Measurements from ENCODE around the gene ATG9B.

ATG9B gene

GRCh38 chr7:150992051-150992640, 32.1 kb downstream of the ATG9B start:
- peaks cover 7% of the 10 kb centered on the region; the same call in 1 of the 2 replicates for H3K9me3 ChIP-seq (ENCODE audit: insufficient read depth, low read depth, low read length)
- H3K27me3 ChIP-seq (ENCODE audit: insufficient read depth, low read length), result peaks cover 7% of the 10 kb centered on the region
- H3K9ac ChIP-seq (ENCODE audit: low read depth, low read length), result no peak overlapping the region
- H3K4me3 ChIP-seq (ENCODE audit: low read length), result no peak overlapping the region
- no peaks in the 10 kb centered on the region for H3K36me3 ChIP-seq (ENCODE audit: insufficient read depth, low read depth, low read length)
- no peak overlapping the region for H3K27ac ChIP-seq (ENCODE audit: low read length)
- peaks cover 3% of the 10 kb centered on the region; the same call in 1 of the 2 replicates for H3K4me1 ChIP-seq (ENCODE audit: insufficient read depth, low read length)

GRCh38 chr7:150990416-150991186, 33.7 kb downstream of the ATG9B start, which contains the start of gene NOS3:
NOS3 (plus strand) TSS chr7:150991017; CDS start chr7:150993804, 2,787 bp downstream.
- H3K36me3 ChIP-seq (ENCODE audit: insufficient read depth, low read depth, low read length), result no peaks in the 10 kb centered on the region
- no peak within 1 kb of the TSS for H3K27ac ChIP-seq (ENCODE audit: low read length)
- H3K27me3 ChIP-seq (ENCODE audit: insufficient read depth, low read length), result peaks cover 10% of the 10 kb centered on the region
- no peak within 1 kb of the TSS for H3K9ac ChIP-seq (ENCODE audit: low read depth, low read length)
- peaks cover 3% of the 10 kb centered on the region; the same call in 1 of the 2 replicates for H3K4me1 ChIP-seq (ENCODE audit: insufficient read depth, low read length)
- peaks cover 7% of the 10 kb centered on the region; the same call in 1 of the 2 replicates for H3K9me3 ChIP-seq (ENCODE audit: insufficient read depth, low read depth, low read length)
- no peak within 1 kb of the TSS for H3K4me3 ChIP-seq (ENCODE audit: low read length)

- H3K9me3 ChIP-seq (ENCODE audit: insufficient read depth, low read depth, low read length), result peaks cover 7% of the 10 kb centered on the region; the same call in 1 of the 2 replicates
- H3K4me3 ChIP-seq (ENCODE audit: low read length), result no peak overlapping the region
- H3K27ac ChIP-seq (ENCODE audit: low read length), result no peak overlapping the region
- no peak overlapping the region; the same call in 1 of the 2 replicates for H3K9ac ChIP-seq (ENCODE audit: low read depth, low read length)
- H3K4me1 ChIP-seq (ENCODE audit: insufficient read depth, low read length), result peaks cover 3% of the 10 kb centered on the region; the same call in 1 of the 2 replicates
- peaks cover 21% of the 10 kb centered on the region for H3K27me3 ChIP-seq (ENCODE audit: insufficient read depth, low read length)
- H3K36me3 ChIP-seq (ENCODE audit: insufficient read depth, low read depth, low read length), result no peaks in the 10 kb centered on the region
Observed at GRCh38 chr7:150989456-150989855, 34.8 kb downstream of the ATG9B start.

- Histone ChIP-seq H3K4me3 (ENCODE audit: low read length) (peak overlapping the region; percentile 64; the same call in 1 of the 2 replicates), H3K27ac (ENCODE audit: low read length) (no peak overlapping the region), H3K27me3 (ENCODE audit: insufficient read depth, low read length) (peaks cover 28% of the 10 kb centered on the region), H3K36me3 (ENCODE audit: insufficient read depth, low read depth, low read length) (no peaks in the 10 kb centered on the region), H3K4me1 (ENCODE audit: insufficient read depth, low read length) (peaks cover 3% of the 10 kb centered on the region; the same call in 1 of the 2 replicates), H3K9me3 (ENCODE audit: insufficient read depth, low read depth, low read length) (peaks cover 7% of the 10 kb centered on the region; the same call in 1 of the 2 replicates), H3K9ac (ENCODE audit: low read depth, low read length) (no peak overlapping the region; the same call in 1 of the 2 replicates)
Observed at GRCh38 chr7:150988230-150989226, 35.8 kb downstream of the ATG9B start.

- Histone ChIP-seq H3K9ac (ENCODE audit: low read depth, low read length) (no peak overlapping the region), H3K4me3 (ENCODE audit: low read length) (no peak overlapping the region), H3K36me3 (ENCODE audit: insufficient read depth, low read depth, low read length) (no peaks in the 10 kb centered on the region), H3K4me1 (ENCODE audit: insufficient read depth, low read length) (peaks cover 3% of the 10 kb centered on the region; the same call in 1 of the 2 replicates), H3K27me3 (ENCODE audit: insufficient read depth, low read length) (peaks cover 47% of the 10 kb centered on the region), H3K27ac (ENCODE audit: low read length) (no peak overlapping the region), H3K9me3 (ENCODE audit: insufficient read depth, low read depth, low read length) (peaks cover 7% of the 10 kb centered on the region; the same call in 1 of the 2 replicates)
Observed at GRCh38 chr7:150986556-150986955, 37.7 kb downstream of the ATG9B start.

GRCh38 chr7:150986099-150986512, 38.2 kb downstream of the ATG9B start:
- Histone ChIP-seq H3K9ac (ENCODE audit: low read depth, low read length) (no peak overlapping the region), H3K4me1 (ENCODE audit: insufficient read depth, low read length) (peaks cover 3% of the 10 kb centered on the region; the same call in 1 of the 2 replicates), H3K4me3 (ENCODE audit: low read length) (no peak overlapping the region), H3K27me3 (ENCODE audit: insufficient read depth, low read length) (peaks cover 52% of the 10 kb centered on the region), H3K27ac (ENCODE audit: low read length) (no peak overlapping the region), H3K36me3 (ENCODE audit: insufficient read depth, low read depth, low read length) (no peaks in the 10 kb centered on the region), H3K9me3 (ENCODE audit: insufficient read depth, low read depth, low read length) (peaks cover 7% of the 10 kb centered on the region; the same call in 1 of the 2 replicates)

- Histone ChIP-seq H3K27me3 (ENCODE audit: insufficient read depth, low read length) (peaks cover 71% of the 10 kb centered on the region), H3K4me1 (ENCODE audit: insufficient read depth, low read length) (peaks cover 16% of the 10 kb centered on the region; the same call in 1 of the 2 replicates), H3K9ac (ENCODE audit: low read depth, low read length) (no peak overlapping the region), H3K9me3 (ENCODE audit: insufficient read depth, low read depth, low read length) (no peaks in the 10 kb centered on the region), H3K27ac (ENCODE audit: low read length) (no peak overlapping the region), H3K4me3 (ENCODE audit: low read length) (no peak overlapping the region), H3K36me3 (ENCODE audit: insufficient read depth, low read depth, low read length) (no peaks in the 10 kb centered on the region)
Observed at GRCh38 chr7:150983893-150984368, 40.4 kb downstream of the ATG9B start.

- peaks cover 65% of the 10 kb centered on the region for H3K27me3 ChIP-seq (ENCODE audit: insufficient read depth, low read length)
Observed at GRCh38 chr7:150982351-150982750, 41.9 kb downstream of the ATG9B start.

GRCh38 chr7:150981644-150982043, 42.6 kb downstream of the ATG9B start:
- peaks cover 72% of the 10 kb centered on the region for H3K27me3 ChIP-seq (ENCODE audit: insufficient read depth, low read length)
- H3K4me1 ChIP-seq (ENCODE audit: insufficient read depth, low read length), result peaks cover 22% of the 10 kb centered on the region; the same call in 1 of the 2 replicates
- no peak overlapping the region for H3K4me3 ChIP-seq (ENCODE audit: low read length)
- H3K9ac ChIP-seq (ENCODE audit: low read depth, low read length), result no peak overlapping the region
- H3K9me3 ChIP-seq (ENCODE audit: insufficient read depth, low read depth, low read length), result no peaks in the 10 kb centered on the region
- no peak overlapping the region for H3K27ac ChIP-seq (ENCODE audit: low read length)
- H3K36me3 ChIP-seq (ENCODE audit: insufficient read depth, low read depth, low read length), result no peaks in the 10 kb centered on the region

More at GRCh38 chr7:150982351-150982750, 41.9 kb downstream of the ATG9B start:
- Histone ChIP-seq H3K27ac (ENCODE audit: low read length) (no peak overlapping the region), H3K36me3 (ENCODE audit: insufficient read depth, low read depth, low read length) (no peaks in the 10 kb centered on the region), H3K9me3 (ENCODE audit: insufficient read depth, low read depth, low read length) (no peaks in the 10 kb centered on the region), H3K9ac (ENCODE audit: low read depth, low read length) (no peak overlapping the region), H3K4me1 (ENCODE audit: insufficient read depth, low read length) (peaks cover 16% of the 10 kb centered on the region; the same call in 1 of the 2 replicates), H3K4me3 (ENCODE audit: low read length) (no peak overlapping the region)

- no peak overlapping the region for H3K4me3 ChIP-seq (ENCODE audit: low read length)
- H3K9me3 ChIP-seq (ENCODE audit: insufficient read depth, low read depth, low read length), result no peaks in the 10 kb centered on the region
- H3K36me3 ChIP-seq (ENCODE audit: insufficient read depth, low read depth, low read length), result no peaks in the 10 kb centered on the region
- no peak overlapping the region; the same call in 1 of the 2 replicates for H3K9ac ChIP-seq (ENCODE audit: low read depth, low read length)
- H3K4me1 ChIP-seq (ENCODE audit: insufficient read depth, low read length), result peaks cover 30% of the 10 kb centered on the region; the same call in 1 of the 2 replicates
- no peak overlapping the region for H3K27ac ChIP-seq (ENCODE audit: low read length)
- peaks cover 80% of the 10 kb centered on the region for H3K27me3 ChIP-seq (ENCODE audit: insufficient read depth, low read length)
Observed at GRCh38 chr7:150980663-150981062, 43.6 kb downstream of the ATG9B start.

Data from iPS-20b (cell line).